Measurements from ENCODE around the gene CHST12.

GRCh38 chr7:2358968-2359527 lies 44.4 kb upstream of the CHST12 start:
- TF ChIP-seq POLR2AphosphoS5 (IDR thresholded peaks at IDR 0.05; ENCODE audit: low read depth, low read length) = no peak
- no peak for TF ChIP-seq FOXP2 (optimal IDR thresholded peaks at IDR 0.05; ENCODE audit: borderline replicate concordance, extremely low read depth, extremely low read length, insufficient read depth)
- TF ChIP-seq, protein P1, sequence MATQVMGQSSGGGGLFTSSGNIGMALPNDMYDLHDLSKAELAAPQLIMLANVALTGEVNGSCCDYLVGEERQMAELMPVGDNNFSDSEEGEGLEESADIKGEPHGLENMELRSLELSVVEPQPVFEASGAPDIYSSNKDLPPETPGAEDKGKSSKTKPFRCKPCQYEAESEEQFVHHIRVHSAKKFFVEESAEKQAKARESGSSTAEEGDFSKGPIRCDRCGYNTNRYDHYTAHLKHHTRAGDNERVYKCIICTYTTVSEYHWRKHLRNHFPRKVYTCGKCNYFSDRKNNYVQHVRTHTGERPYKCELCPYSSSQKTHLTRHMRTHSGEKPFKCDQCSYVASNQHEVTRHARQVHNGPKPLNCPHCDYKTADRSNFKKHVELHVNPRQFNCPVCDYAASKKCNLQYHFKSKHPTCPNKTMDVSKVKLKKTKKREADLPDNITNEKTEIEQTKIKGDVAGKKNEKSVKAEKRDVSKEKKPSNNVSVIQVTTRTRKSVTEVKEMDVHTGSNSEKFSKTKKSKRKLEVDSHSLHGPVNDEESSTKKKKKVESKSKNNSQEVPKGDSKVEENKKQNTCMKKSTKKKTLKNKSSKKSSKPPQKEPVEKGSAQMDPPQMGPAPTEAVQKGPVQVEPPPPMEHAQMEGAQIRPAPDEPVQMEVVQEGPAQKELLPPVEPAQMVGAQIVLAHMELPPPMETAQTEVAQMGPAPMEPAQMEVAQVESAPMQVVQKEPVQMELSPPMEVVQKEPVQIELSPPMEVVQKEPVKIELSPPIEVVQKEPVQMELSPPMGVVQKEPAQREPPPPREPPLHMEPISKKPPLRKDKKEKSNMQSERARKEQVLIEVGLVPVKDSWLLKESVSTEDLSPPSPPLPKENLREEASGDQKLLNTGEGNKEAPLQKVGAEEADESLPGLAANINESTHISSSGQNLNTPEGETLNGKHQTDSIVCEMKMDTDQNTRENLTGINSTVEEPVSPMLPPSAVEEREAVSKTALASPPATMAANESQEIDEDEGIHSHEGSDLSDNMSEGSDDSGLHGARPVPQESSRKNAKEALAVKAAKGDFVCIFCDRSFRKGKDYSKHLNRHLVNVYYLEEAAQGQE (IDR thresholded peaks at IDR 0.05; ENCODE audit: insufficient read depth in 1 of 2, low read depth in 2 of 2, low read length in 2 of 2) = no peak

All from PFSK-1 (cell line).